SK-N-SH treated with all-trans-retinoic acid at 6 μM for 48 hours (cell line): ENCODE measurements around the gene IFNA6.

Experiments used
- ATAC-seq: fragments of 200-7000 bp; cut with Tn5 transposase; 3 replicates; pipeline ENCODE4 v1.9.1; 2020; ENCODE audit warnings: mild to moderate bottlenecking, moderate library complexity
- ARNTL ChIP-seq: fragments of 450-650 bp; formaldehyde crosslinking; IDR thresholded peaks from 2 replicates; pipeline ENCODE4 v1.5.0; 2020; ENCODE audit warnings: low read depth, mild to moderate bottlenecking, moderate library complexity, borderline replicate concordance
- BACH2 ChIP-seq: fragments of 250-450 bp; sonication (Bioruptor Pico); IDR thresholded peaks from 2 replicates; pipeline ENCODE4 v1.9.0; 2021; ENCODE audit warnings: mild to moderate bottlenecking, borderline replicate concordance
- CSDC2 ChIP-seq: fragments of 250-450 bp; sonication (Bioruptor Pico); IDR thresholded peaks from 2 replicates; pipeline ENCODE4 v1.5.0; 2020; ENCODE audit warnings: mild to moderate bottlenecking, moderate library complexity
- GLIS3 ChIP-seq: fragments of 250-450 bp; sonication (Bioruptor Pico); IDR thresholded peaks from 2 replicates; pipeline ENCODE4 v1.5.0; 2020; ENCODE audit warnings: mild to moderate bottlenecking, moderate library complexity
- ISL1 ChIP-seq: fragments of 250-450 bp; sonication (Bioruptor Pico); IDR thresholded peaks from 2 replicates; pipeline ENCODE4 v2.1.2; 2022; ENCODE audit warnings: mild to moderate bottlenecking, moderate library complexity
- PPARA ChIP-seq: fragments of 250-450 bp; sonication (Bioruptor Pico); IDR thresholded peaks from 2 replicates; pipeline ENCODE4 v1.5.0; 2020; ENCODE audit warnings: mild to moderate bottlenecking, borderline replicate concordance
- RARB ChIP-seq: fragments of 250-450 bp; sonication (Bioruptor Pico); IDR thresholded peaks from 2 replicates; pipeline ENCODE4 v1.8.0; 2021; ENCODE audit warnings: mild to moderate bottlenecking, moderate library complexity
- SNAI2 ChIP-seq: fragments of 250-450 bp; sonication (Bioruptor Pico); IDR thresholded peaks from 2 replicates; pipeline ENCODE4 v1.5.0; 2020; ENCODE audit warnings: mild to moderate bottlenecking, moderate library complexity
- ZC3H10 ChIP-seq: fragments of 250-450 bp; sonication (Bioruptor Pico); IDR thresholded peaks from 2 replicates; pipeline ENCODE4 v1.5.1; 2021; ENCODE audit warnings: mild to moderate bottlenecking, moderate library complexity
- ZFP30 ChIP-seq: fragments of 450-650 bp; formaldehyde crosslinking; IDR thresholded peaks from 2 replicates; pipeline ENCODE4 v1.5.0; 2022; ENCODE audit warnings: mild to moderate bottlenecking, moderate library complexity
- ZNF565 ChIP-seq: fragments of 450-650 bp; formaldehyde crosslinking; conservative IDR thresholded peaks from 2 replicates; pipeline ENCODE4 v1.5.0; 2020; ENCODE audit warnings: low read depth, mild to moderate bottlenecking, moderate library complexity
- ZNF70 ChIP-seq: fragments of 450-650 bp; formaldehyde crosslinking; IDR thresholded peaks from 2 replicates; pipeline ENCODE4 v1.5.0; 2020; ENCODE audit warnings: mild to moderate bottlenecking, moderate library complexity
- TF ChIP-seq, protein P1 (sequence below): fragments of 250-450 bp; sonication (Bioruptor Pico); IDR thresholded peaks from 2 replicates; pipeline ENCODE4 v1.8.0; 2021; ENCODE audit warnings: low read depth, mild to moderate bottlenecking, moderate library complexity, borderline replicate concordance
- TF ChIP-seq, protein P2 (sequence below): fragments of 250-450 bp; sonication (Bioruptor Pico); IDR thresholded peaks from 2 replicates; pipeline ENCODE4 v1.5.0; 2020; ENCODE audit warnings: mild to moderate bottlenecking, moderate library complexity
- TF ChIP-seq, protein P3 (sequence below): fragments of 250-450 bp; sonication (Bioruptor Pico); IDR thresholded peaks from 2 replicates; pipeline ENCODE4 v1.8.0; 2020; ENCODE audit warnings: mild to moderate bottlenecking, moderate library complexity, borderline replicate concordance
- TF ChIP-seq, protein P4 (sequence below): fragments of 250-450 bp; sonication (Bioruptor Pico); IDR thresholded peaks from 2 replicates; pipeline ENCODE4 v1.5.1; 2021; ENCODE audit warnings: mild to moderate bottlenecking, moderate library complexity

The IFNA6 gene

DNA sequence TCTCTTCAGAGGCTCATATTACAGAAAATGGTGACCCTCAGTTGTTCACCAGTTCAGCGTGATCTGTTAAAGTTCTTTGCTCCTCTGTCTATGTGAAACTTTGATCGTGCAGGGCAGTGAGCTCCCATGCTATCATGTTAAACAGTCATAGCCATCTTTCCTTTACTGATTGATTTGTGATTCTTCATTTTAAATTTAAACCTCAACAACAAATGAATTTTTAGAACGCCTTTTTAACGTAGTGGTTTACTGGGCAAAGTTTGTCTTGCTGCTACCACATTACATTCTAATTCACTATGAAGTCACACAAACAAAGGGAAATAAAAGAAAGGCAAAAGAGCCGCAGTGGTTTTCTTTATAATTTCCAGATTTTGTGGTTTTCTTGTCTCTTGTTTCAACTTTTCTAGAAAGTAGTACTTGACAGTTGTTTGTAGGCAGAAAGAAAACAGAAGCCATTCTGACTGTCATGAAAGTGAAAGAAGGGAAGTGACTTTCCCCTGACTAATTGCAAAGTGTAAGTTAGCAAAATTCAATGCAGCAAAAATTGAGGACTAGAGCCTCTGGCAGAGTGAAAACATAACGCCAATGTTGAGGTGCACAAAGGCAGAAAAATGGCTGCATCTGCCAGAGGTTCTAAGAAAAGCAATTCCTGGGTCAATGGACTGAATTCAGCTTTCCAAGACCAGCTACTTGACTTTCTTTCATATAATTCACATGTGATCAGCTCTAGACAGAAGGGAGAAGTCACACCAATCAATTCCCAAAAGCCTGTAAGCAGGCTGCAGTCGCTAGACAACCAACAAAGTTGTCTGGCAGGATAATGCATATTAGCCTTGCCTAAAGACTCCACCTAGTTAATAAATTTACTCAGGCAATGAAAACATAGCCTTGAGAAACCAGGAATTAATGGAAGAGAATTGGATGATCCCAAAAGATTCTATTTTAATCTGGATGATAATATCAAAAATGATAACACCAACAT lies 7.1 kb upstream of the IFNA6 start:
- TF ChIP-seq, protein P1, sequence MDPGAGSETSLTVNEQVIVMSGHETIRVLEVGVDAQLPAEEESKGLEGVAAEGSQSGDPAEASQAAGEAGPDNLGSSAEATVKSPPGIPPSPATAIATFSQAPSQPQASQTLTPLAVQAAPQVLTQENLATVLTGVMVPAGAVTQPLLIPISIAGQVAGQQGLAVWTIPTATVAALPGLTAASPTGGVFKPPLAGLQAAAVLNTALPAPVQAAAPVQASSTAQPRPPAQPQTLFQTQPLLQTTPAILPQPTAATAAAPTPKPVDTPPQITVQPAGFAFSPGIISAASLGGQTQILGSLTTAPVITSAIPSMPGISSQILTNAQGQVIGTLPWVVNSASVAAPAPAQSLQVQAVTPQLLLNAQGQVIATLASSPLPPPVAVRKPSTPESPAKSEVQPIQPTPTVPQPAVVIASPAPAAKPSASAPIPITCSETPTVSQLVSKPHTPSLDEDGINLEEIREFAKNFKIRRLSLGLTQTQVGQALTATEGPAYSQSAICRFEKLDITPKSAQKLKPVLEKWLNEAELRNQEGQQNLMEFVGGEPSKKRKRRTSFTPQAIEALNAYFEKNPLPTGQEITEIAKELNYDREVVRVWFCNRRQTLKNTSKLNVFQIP (CRISPR knock-in tag) = no peak
- no peak for TF ChIP-seq ZC3H10 (CRISPR knock-in tag)
- no peak for TF ChIP-seq ISL1 (CRISPR knock-in tag)
- TF ChIP-seq, protein P2, sequence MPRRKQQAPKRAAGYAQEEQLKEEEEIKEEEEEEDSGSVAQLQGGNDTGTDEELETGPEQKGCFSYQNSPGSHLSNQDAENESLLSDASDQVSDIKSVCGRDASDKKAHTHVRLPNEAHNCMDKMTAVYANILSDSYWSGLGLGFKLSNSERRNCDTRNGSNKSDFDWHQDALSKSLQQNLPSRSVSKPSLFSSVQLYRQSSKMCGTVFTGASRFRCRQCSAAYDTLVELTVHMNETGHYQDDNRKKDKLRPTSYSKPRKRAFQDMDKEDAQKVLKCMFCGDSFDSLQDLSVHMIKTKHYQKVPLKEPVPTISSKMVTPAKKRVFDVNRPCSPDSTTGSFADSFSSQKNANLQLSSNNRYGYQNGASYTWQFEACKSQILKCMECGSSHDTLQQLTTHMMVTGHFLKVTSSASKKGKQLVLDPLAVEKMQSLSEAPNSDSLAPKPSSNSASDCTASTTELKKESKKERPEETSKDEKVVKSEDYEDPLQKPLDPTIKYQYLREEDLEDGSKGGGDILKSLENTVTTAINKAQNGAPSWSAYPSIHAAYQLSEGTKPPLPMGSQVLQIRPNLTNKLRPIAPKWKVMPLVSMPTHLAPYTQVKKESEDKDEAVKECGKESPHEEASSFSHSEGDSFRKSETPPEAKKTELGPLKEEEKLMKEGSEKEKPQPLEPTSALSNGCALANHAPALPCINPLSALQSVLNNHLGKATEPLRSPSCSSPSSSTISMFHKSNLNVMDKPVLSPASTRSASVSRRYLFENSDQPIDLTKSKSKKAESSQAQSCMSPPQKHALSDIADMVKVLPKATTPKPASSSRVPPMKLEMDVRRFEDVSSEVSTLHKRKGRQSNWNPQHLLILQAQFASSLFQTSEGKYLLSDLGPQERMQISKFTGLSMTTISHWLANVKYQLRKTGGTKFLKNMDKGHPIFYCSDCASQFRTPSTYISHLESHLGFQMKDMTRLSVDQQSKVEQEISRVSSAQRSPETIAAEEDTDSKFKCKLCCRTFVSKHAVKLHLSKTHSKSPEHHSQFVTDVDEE (CRISPR knock-in tag) = no peak
- TF ChIP-seq RARB = no peak
- no peak for TF ChIP-seq ARNTL
- TF ChIP-seq, protein P3, sequence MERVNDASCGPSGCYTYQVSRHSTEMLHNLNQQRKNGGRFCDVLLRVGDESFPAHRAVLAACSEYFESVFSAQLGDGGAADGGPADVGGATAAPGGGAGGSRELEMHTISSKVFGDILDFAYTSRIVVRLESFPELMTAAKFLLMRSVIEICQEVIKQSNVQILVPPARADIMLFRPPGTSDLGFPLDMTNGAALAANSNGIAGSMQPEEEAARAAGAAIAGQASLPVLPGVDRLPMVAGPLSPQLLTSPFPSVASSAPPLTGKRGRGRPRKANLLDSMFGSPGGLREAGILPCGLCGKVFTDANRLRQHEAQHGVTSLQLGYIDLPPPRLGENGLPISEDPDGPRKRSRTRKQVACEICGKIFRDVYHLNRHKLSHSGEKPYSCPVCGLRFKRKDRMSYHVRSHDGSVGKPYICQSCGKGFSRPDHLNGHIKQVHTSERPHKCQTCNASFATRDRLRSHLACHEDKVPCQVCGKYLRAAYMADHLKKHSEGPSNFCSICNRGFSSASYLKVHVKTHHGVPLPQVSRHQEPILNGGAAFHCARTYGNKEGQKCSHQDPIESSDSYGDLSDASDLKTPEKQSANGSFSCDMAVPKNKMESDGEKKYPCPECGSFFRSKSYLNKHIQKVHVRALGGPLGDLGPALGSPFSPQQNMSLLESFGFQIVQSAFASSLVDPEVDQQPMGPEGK (CRISPR knock-in tag) = no peak
- no peak for TF ChIP-seq SNAI2
- no peak; the same call in 1 of the 3 replicates for ATAC-seq

DNA sequence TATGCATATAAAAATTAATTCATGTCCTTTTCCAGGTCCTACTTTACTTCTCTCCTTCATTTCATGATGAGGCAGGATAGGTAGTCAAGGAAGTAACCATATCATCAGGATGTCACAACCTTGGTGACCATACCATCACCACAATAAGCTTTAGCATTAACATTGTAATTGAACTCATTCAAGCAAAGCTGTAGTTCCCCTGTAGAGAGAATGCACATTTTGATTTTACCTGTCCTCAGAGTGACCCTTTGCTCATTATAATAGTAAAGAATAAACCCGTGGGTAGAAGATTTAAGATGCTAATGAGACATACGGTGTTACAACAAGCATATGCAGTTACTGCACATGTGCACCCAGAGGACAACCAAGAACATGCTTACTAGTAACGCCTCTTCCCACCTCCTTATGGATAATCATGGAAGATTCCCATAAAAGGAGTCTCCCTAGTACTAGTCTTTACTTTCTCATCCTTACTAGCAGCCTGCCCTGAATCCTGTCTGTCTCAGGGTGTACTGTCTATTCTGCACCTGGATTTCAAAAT lies 2.2 kb downstream of the IFNA6 start:
- TF ChIP-seq ZNF565 (CRISPR knock-in tag) = no peak
- TF ChIP-seq, protein P1 (CRISPR knock-in tag) = no peak
- TF ChIP-seq BACH2 (CRISPR knock-in tag) = no peak
- ATAC-seq = no peak

DNA sequence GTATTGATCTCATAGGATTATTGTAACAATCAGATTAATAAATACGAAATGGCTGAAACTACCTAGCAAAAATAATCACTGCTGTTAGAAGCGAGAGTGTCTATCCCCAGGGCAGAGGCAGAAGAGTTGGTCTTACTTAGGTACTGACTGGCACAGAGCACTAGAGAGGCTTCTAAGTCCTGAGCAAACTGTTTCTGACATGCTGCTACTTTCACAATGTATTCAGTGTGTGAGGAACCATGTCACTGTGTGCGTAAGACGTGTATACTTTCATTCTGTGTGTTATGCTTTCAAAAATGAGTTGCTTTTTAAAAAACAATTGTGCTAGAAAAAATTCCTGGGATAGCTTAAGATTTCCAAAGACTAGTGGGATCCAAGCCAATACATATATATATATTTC lies 10.0 kb downstream of the IFNA6 start:
- no peak for TF ChIP-seq ISL1 (CRISPR knock-in tag)
- no peak for TF ChIP-seq GLIS3 (CRISPR knock-in tag)
- TF ChIP-seq, protein P3 (CRISPR knock-in tag) = no peak
- TF ChIP-seq PPARA (CRISPR knock-in tag) = no peak
- TF ChIP-seq CSDC2 (CRISPR knock-in tag) = no peak
- TF ChIP-seq ZFP30 (CRISPR knock-in tag) = no peak
- TF ChIP-seq, protein P4, sequence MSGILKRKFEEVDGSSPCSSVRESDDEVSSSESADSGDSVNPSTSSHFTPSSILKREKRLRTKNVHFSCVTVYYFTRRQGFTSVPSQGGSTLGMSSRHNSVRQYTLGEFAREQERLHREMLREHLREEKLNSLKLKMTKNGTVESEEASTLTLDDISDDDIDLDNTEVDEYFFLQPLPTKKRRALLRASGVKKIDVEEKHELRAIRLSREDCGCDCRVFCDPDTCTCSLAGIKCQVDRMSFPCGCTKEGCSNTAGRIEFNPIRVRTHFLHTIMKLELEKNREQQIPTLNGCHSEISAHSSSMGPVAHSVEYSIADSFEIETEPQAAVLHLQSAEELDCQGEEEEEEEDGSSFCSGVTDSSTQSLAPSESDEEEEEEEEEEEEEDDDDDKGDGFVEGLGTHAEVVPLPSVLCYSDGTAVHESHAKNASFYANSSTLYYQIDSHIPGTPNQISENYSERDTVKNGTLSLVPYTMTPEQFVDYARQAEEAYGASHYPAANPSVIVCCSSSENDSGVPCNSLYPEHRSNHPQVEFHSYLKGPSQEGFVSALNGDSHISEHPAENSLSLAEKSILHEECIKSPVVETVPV = no peak
- TF ChIP-seq ARNTL = no peak
- no peak for TF ChIP-seq ZC3H10 (CRISPR knock-in tag)
- no peak for TF ChIP-seq ZNF70 (CRISPR knock-in tag)
- ATAC-seq = no peak
